ENCODE results near the gene TRERF1.
"Not testable (repeated sequence)": the region's sequence is repeated elsewhere in the genome, so short reads cannot be mapped to it uniquely, and the experiment has no call there.

TRERF1 gene

DNA sequence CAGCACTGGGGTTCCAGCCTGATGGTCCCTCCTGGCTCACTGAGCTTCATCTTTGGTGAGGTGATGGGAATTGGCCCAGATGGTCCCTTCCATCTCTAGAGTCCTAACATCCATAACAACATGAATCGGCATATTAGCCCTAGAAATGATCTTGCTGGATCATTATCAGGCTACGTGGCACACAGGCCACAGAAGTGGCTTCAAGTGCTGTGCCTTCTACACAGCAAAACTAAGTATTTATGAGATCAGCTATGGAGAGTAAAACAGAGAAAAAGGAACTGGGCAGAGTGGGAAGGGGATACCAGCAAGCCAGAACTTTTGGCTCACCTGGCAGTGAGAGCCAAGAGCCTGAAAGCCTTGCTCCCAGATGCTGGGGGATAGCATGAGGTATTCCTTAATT is 116.9 kb downstream of the TRERF1 start:
- no peak overlapping the region for H3K4me3 ChIP-seq
- no peaks in the 10 kb centered on the region for H3K27me3 ChIP-seq
- no peak for DNase-seq
- H3K27ac ChIP-seq = no peak overlapping the region
- H3K4me1 ChIP-seq = peaks cover 0 to 11% (median 3%) of the 10 kb centered on the region in 4 donors
- intact Hi-C loops (cut with DNase I; ENCODE audit: low total_unique reads) = no loop called here
- TF ChIP-seq, protein P1, sequence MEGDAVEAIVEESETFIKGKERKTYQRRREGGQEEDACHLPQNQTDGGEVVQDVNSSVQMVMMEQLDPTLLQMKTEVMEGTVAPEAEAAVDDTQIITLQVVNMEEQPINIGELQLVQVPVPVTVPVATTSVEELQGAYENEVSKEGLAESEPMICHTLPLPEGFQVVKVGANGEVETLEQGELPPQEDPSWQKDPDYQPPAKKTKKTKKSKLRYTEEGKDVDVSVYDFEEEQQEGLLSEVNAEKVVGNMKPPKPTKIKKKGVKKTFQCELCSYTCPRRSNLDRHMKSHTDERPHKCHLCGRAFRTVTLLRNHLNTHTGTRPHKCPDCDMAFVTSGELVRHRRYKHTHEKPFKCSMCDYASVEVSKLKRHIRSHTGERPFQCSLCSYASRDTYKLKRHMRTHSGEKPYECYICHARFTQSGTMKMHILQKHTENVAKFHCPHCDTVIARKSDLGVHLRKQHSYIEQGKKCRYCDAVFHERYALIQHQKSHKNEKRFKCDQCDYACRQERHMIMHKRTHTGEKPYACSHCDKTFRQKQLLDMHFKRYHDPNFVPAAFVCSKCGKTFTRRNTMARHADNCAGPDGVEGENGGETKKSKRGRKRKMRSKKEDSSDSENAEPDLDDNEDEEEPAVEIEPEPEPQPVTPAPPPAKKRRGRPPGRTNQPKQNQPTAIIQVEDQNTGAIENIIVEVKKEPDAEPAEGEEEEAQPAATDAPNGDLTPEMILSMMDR (IDR thresholded peaks at IDR 0.05) = no peak
- no peaks in the 10 kb centered on the region for H3K36me3 ChIP-seq
- no peaks in the 10 kb centered on the region for H3K9me3 ChIP-seq

DNA sequence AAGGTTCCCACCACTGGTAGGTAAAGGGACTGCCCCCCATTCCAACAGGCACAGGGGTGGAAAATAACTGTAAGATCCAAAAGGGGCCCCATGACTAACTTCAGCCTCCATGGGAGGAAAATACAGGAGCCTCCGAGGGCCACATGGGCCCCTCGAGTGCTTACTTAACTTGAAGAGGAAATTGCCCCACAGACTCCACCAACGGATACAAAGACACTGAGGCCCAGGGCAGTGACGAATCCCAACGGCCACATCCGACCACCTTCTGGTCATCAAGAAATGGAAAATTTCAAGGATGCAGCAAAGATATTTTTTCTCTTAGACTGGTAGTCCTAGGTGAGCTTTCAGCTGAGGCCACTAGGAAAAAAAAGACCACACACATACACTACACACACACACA is 118.1 kb downstream of the TRERF1 start:
- Histone ChIP-seq H3K9me3 (no peaks in the 10 kb centered on the region), H3K4me3 (no peak overlapping the region), H3K4me1 (peaks cover 0 to 3% (median 1%) of the 10 kb centered on the region in 4 donors), H3K27ac (no peak overlapping the region), H3K27me3 (no peaks in the 10 kb centered on the region), H3K36me3 (no peaks in the 10 kb centered on the region)
- TF ChIP-seq, protein P1 (IDR thresholded peaks at IDR 0.05) = no peak
- intact Hi-C loops (cut with DNase I; ENCODE audit: low total_unique reads) = no loop called here
- no peak for DNase-seq

DNA sequence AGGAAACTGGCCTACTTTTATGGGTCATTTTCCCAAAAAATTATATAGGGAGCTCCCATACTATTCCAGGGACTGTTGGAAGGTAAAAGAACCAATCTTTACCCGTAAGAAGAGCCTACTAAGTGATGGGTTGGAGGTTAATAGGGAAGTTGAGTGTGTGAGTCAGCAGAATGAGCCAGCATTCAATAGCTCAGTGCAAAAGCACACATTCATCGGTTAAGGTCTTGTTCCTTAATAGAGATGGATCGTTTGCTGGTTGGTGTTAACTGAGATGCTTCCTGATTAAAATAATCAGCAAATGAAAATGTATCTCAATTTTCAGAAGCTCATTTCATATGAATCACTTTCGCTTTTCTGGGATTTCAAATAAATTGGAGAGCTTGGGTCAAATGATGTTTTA is 118.8 kb downstream of the TRERF1 start:
- no peak overlapping the region for H3K27ac ChIP-seq
- intact Hi-C loops (cut with DNase I; ENCODE audit: low total_unique reads) = no loop called here
- H3K4me1 ChIP-seq = no peaks in the 10 kb centered on the region

DNA sequence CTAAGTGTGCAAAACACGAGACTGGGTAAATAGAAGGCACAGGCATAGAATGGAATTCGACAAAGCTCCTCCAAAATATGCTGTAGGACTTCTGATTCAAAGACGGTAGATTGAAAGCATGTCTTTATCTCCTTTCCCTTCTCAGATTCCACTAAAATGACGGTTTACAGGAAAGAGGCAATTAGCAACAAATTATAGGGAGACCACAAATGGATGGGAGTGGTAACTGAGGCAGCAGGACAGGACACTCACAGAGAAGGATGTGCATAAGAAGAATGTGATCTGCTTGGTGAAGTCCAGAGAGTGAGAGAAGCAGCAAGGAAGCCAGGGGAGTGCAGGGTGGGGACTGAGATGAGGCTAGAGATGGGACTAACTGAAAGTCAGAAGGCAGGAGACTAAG is 120.7 kb downstream of the TRERF1 start:
- intact Hi-C loops (cut with DNase I; ENCODE audit: low total_unique reads) = no loop called here
- Histone ChIP-seq H3K4me1 (no peaks in the 10 kb centered on the region), H3K27me3 (no peaks in the 10 kb centered on the region)

More for the DNA sequence above, 118.8 kb downstream of the TRERF1 start:
- Histone ChIP-seq H3K4me3 (no peak overlapping the region), H3K36me3 (no peaks in the 10 kb centered on the region), H3K9me3 (no peaks in the 10 kb centered on the region), H3K27me3 (no peaks in the 10 kb centered on the region)
- DNase-seq = no peak
- TF ChIP-seq, protein P1 (IDR thresholded peaks at IDR 0.05) = no peak

DNA sequence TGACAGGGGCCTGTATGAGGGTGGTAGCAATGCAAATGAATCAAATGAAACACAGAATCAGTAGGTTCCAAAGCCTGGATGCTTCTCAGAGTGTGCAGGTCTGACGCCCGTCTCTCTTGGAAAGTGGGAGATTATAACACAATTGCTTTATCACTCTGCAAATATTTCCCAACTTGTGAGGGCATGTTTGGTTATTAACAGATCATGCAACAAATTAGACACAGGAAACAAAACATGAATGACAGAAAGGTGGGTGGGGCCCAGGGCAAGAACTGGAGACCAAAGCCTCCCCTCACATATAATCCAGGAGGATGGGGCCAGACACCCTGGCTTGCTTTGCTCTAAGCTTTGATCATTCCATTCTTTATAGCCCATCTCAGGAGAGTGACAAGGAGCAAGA is 125.5 kb downstream of the TRERF1 start:
- no peak for DNase-seq
- H3K9me3 ChIP-seq = no peaks in the 10 kb centered on the region
- H3K27ac ChIP-seq = no peak overlapping the region
- no peak overlapping the region for H3K4me3 ChIP-seq
- H3K27me3 ChIP-seq = no peaks in the 10 kb centered on the region
- no peaks in the 10 kb centered on the region for H3K36me3 ChIP-seq
- no peaks in the 10 kb centered on the region for H3K4me1 ChIP-seq
- intact Hi-C loops (cut with DNase I; ENCODE audit: low total_unique reads) = no loop called here
- TF ChIP-seq, protein P1 (IDR thresholded peaks at IDR 0.05) = no peak

More for the DNA sequence above, 120.7 kb downstream of the TRERF1 start:
- Histone ChIP-seq H3K9me3 (no peaks in the 10 kb centered on the region), H3K27ac (no peak overlapping the region), H3K4me3 (no peak overlapping the region), H3K36me3 (no peaks in the 10 kb centered on the region)
- DNase-seq = no peak
- TF ChIP-seq, protein P1 (IDR thresholded peaks at IDR 0.05) = no peak

DNA sequence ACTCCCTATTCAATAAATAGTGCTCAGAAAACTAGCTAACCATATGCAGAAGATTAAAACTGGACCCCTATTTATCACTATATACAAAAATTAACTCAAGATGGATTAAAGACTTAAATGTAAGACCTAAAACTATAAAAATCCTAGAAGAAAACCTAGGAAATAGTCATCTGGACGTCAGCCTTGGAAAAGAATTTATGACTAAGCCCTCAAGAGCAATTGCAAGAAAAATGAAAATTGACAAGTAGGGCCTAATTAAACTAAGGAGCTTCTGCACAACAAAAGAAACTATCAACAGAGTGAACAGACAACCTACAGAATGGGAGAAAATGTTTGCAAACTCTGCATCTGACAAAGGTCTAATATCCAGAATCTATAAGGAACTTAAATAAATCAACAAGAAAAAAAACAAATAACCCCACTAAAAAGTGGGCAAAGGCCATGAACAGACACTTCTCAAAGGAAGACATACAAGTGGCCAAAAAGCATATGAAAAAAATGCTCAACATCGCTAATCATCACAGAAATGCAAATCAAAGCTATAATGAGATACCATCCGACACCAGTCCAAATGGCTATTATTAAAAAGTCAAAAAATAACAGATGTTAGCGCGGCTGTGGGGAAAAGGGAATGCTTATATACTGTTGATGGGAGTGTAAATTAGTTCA is 126.9 kb downstream of the TRERF1 start:
- H3K27ac ChIP-seq; intact Hi-C loops (cut with DNase I; ENCODE audit: low total_unique reads); H3K27me3 ChIP-seq; H3K9me3 ChIP-seq; H3K4me1 ChIP-seq; H3K36me3 ChIP-seq; DNase-seq; H3K4me3 ChIP-seq: not testable (repeated sequence)

All from tibial artery (tissue), 4 donors.